Measurements from ENCODE around the gene CETP.
"Not testable (repeated sequence)": the region's sequence is repeated elsewhere in the genome, so short reads cannot be mapped to it uniquely, and the experiment has no call there.

Gene CETP

DNA sequence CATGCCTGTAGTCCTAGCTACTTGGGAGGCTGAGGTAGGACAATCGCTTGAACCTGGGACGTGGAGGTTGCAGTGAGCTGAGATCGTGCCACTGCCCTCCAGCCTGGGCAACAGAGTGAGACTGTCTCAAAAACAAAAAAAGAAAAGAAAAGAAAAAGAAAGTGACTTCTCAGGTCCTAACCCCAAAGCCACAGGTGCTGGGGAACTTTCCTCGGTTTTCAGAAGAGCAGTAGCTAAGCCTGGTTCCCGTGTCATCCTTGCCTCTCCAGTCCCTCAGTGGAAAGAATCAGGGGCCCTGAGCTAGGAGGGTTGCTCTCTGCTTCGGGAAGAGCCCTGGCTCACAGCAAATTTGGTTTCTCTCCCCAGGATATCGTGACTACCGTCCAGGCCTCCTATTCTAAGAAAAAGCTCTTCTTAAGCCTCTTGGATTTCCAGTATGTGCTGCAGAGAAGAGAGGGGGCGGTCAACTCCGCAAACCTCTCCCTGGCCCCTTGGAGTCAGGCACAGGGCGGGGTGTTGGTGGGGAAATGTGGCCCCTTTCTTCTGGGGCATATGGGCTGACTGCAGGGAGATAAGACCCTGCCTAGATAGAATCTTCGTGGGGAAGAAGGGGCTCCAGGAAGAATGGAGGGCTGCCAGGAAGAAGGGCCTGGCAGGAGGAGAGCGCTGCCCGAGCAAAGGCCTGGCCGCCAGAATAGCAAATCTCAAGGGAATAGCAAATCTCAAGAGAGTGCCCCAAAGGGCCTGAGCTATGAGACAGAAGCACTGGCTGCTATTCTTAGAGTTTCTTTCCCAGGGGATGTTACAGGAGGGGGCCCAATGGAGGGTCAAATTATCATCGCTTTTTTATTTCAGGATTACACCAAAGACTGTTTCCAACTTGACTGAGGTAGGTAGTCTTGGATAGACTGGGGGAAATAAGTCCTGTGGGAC, 19.3 kb downstream of the CETP start:
- no peak for DNase-seq (ENCODE audit: low read depth)

GRCh38 chr16:56981729-56982271, 20.1 kb downstream of the CETP start:
- no peak for DNase-seq (ENCODE audit: low read depth)

DNA sequence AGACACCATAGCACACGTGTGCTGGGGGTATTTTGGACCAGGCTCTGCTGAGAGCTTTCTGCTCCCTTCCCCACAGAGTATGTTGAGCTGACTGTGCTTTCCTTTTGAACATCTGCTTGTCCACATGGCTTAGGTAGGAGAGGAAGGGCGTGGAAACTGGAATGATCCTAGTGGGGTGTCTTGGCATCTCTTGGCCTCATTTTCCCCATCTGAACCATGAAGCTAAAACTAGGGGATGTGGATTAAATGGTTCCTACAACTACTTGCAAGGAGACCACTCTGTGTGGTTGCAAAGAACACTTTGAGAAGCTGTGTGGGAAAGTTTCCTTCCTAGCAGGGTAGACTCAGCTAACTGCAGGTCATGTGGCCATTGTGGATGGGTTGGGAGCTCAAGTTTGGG, 20.9 kb downstream of the CETP start:
- DNase-seq (ENCODE audit: low read depth): no peak

DNA sequence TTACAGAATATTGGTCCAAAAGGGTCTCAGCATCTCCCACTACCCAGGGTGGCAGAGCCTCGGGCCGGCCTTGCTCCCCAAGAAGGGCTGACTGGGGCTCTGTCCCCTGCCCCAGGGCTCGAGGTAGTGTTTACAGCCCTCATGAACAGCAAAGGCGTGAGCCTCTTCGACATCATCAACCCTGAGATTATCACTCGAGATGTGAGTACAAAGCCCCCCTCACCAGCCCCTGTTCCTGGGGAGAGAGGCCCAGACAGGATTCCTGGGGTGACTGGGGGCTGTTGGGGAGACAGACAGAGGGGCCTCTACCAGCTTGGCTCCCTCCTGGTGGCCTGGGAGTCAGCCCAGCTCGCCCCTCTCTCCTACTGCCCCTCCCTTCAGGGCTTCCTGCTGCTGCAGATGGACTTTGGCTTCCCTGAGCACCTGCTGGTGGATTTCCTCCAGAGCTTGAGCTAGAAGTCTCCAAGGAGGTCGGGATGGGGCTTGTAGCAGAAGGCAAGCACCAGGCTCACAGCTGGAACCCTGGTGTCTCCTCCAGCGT, 21.5 kb downstream of the CETP start:
- DNase-seq (ENCODE audit: low read depth): no peak

DNA sequence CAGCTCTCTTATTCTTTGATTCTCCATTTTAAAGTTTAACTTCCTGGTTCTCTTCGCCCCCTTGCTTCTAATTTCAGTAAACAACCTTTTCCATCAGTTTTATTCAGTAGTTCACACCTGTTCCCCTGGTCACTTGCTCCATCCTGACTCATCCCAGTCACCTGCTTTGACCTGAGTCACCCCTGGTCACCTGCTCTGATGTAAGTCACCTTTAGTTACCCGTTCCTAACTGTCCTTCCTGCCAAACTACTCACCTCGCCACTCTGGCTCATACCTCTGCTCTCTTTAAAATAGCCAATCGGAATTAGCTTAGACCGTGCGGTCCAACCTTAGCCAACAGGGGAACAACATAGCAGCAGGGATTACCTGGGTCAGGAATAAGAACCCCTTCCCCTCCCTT, 22.9 kb downstream of the CETP start:
- no peak for DNase-seq (ENCODE audit: low read depth)

- no peak for DNase-seq (ENCODE audit: low read depth)
These were observed 23.7 kb downstream of the CETP start for GRCh38 chr16:56985288-56985961.

DNA sequence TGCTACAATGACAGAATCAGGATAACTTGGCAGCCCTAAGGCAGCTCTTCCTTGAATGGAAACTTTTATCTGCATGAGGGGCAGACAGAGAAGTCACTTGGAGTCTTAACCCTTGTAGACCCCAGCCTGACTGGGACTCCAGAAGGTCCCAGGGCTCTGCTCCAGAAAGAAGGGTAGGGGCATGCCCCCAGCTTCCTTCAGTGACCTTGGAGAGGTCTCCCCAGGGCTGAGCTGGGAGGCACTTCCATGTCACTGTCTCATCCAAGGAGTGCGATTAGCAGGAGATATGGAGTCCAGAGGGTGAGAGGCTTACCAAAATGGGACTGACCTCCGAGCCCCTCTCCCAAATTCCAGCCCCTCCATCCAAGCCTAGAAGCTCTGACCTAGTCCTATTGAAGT, 24.2 kb downstream of the CETP start:
- DNase-seq (ENCODE audit: low read depth): no peak

DNA sequence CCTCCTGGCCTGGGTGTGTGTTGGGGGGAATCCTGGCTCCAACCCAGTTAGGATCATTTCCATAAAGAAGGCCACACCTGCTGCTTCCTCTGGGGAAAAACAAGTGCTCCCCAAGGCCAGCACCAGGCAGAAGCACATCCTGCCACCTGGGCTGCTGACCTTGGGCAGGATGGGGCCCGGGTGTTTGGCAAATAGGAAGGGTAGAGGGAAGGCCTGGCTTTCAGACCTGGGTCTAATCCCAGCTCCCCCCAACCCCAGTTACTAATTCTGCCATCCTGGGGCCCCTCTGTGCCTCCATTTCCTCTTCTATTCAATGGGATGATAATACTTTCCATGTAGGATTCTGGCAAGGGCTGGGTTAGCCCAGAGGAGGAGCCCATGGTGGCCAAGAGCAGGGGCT, 24.6 kb downstream of the CETP start:
- DNase-seq (ENCODE audit: low read depth): no peak

GRCh38 chr16:56986908-56987307, 25.2 kb downstream of the CETP start:
- DNase-seq (ENCODE audit: low read depth): not testable (repeated sequence)

DNA sequence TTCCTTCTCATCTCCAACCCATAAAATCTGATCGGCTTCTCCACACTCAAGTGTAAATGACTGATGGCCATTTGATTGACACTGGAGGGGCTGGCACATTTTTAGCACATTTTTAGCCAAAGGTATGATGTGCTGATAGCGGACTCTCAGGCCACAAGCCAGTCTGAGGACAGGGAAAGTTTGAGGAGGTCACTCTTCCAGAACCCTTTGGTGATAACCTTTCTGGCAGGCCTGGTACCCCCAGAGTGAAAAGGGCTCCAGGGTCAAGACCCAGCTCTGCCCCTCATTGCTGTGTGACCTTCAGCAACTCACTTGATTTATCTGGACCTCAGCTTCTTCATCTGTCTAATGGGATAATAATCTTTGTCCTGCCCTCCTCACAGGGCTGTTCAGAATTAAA, 25.9 kb downstream of the CETP start:
- DNase-seq (ENCODE audit: low read depth): no peak

DNA sequence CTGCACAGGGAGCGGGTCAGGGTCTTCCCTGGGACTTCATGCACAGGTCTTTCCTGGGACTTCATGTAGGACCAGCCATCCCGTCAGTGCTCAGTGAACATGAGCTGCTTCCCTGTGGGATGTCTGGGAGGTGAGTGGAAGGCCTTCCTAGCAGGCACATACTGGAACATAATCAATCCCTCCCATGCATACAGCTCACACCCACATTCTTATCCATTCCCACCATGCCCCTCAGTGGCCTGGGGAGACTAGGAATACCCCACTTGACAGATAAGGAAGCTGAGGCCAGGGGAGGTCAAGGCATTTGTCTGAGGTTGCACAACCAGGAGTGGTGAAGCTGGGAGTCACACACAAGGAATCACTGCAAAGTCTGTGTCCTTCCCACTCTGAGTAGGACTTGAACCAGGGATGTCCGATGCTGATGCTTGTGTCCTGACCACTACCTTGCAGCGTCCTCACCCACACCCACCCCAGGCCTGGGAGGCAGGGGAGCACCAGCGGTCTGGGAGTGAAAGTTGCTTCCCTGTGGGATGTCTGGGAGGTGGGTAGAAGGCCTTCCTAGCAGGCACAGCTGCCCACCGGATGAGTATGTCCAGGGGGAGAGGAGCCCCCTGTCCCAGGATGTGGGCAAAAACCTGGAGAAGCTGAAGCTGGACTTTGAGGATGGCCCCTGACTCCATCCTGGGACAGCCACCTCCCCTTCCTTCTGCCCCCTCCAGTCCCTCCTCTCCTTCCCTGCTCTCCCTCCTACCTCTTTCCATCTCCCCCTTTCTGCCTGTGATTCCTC, 26.6 kb downstream of the CETP start:
- no peak for DNase-seq (ENCODE audit: low read depth)

DNA sequence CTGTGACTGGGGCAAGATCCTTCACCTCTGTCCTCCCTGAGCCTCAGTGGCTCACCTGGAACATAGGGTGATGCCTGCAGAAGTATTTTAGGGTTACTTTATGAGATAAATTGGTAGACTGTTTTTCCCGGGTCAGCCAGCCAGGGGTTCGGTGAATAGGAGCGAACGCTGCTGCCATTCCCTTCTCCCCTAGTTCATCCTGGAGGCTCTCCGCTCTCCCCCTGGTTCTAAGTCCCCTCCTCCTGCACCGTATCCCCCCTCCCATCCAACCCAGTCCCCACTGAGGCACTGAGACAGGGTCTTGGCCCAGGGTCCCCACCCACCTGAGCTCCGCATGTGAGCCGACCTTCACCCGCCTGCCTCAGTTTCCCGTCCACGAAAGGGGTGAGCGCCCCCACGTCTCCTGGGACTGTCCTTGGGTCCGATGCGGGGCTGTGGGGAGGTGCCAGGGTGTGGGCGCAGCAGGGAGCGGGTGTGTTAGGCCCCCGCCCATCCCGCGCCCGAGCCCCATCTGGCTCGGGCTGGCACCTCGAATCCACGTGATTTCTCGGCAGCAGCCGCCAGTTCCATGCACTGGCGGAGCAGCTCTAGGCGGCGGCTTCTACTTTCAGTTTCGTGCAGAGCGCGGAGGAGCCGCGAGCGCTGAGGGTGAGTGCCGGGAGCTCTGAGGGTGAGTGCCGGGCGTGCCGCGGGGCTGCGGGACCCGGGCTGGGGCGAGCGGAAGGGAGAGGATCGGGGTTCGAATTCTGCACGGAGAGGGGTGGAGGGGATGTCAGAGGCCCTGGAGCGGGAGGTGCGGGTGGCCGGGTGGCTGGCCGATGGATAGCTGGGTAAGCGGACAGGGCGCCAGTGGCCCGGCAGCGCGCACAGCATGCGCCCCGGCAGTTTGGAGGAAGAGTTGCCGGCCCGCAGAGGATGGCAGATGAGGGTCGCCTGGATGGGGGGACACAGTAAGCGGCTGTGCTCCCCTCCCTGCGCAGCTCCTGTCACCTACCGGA, 27.5 kb downstream of the CETP start, which contains the start of gene NLRC5:
TSS of gene NLRC5 (plus strand) at position 610 of the 998 bp plus-strand sequence. CDS start 31,156 bp downstream, outside the sequence.
- peak; percentile 81 for DNase-seq (ENCODE audit: low read depth)

DNA sequence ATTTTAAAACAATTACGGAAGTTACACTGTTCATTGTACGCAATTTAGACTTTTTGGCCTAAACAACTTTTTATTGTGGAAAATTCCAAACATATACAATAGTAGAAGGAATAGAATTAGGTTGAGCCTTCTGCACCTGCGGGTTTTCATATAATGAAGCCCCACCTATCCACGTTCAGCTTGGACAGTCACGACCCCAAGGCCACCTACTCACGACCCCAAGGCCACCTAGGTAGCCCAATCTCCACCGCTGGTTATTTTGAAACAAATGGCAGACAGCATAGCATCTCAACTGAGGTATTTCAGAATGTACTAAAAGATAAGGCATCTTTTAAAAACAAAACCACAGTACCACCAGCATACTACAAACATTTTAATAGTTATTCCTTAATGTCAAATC, 28.2 kb downstream of the CETP start:
- no peak for DNase-seq (ENCODE audit: low read depth)

- DNase-seq (ENCODE audit: low read depth): no peak
These were observed 28.9 kb downstream of the CETP start for GRCh38 chr16:56990407-56991286.

DNA sequence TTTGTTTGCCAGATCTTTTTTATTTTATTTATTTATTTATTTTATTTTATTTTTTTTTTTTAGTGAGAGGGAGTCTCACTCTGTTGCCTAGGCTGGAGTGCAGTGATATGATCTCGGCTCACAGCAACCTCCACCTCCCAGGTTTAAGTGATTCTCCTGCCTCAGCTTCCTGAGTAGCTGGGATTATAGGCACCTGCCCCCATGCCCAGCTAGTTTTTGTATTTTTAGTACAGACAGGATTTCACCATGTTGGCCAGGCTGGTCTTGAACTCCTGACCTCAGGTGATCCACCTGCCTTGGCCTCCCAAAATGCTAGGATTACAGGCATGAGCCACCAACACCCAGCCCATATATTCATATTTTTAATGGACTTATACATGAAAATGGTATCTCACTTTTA, 30.7 kb downstream of the CETP start:
- DNase-seq (ENCODE audit: low read depth): not testable (repeated sequence)

GRCh38 chr16:56993204-56993603, 31.5 kb downstream of the CETP start:
- DNase-seq (ENCODE audit: low read depth): no peak

DNA sequence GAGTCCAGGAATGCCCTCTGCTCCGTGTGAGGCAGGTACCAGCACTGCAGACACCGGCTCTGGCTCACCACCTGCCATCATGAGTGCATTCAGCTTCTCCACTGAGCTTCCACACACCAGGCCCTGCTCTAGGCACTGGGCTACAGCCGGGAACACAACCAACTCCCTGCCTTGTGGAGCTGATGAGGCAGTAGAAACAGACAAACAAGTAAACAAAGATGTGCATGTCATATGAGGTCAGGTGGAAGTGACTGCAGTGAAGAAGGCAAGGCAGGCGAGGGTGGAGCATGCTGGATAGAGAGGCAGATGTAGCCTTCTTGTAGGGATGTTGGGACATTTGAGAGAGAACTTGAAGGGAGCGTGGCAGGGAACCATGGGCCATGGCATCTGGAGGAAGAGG, 32.6 kb downstream of the CETP start:
- DNase-seq (ENCODE audit: low read depth): no peak

DNA sequence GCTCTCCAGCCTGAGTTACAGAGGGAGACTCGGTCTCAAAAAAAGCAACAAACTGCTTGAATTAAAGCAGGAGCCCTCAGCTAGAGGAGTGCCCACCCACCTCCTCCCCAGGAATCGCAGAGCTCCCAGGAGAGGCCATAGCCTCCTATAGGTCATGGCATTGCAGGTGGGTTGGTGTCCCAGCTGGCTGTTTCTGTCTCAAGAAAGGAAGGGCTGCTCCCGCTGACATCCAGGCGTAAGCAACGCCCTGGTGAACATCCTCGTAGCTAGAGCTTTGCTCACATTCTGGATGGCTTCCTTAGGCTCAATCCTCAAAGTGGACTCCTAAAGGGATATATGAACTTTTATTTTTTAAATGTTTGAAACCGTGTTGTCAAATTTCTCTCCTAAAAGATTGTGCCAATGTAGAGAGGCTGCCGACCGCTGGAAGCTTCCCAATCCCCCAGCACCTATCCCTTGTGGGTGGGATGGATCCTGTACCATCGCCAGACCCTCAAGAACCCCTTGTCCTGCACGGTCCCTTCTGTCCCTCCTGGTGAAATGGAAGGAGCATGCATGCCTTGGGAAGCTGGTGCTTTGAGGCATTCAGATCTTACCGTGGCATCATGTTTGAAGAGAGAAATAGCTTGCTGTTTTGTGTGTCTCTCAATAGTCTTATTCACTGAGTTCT, 33.5 kb downstream of the CETP start:
- no peak for DNase-seq (ENCODE audit: low read depth)

- no peak for DNase-seq (ENCODE audit: low read depth)
These were observed 35.5 kb downstream of the CETP start for GRCh38 chr16:56997264-56997663.

Data from activated T-cell treated with anti-CD3 and anti-CD28 coated beads for 1 hour (primary cell).